SH-SY5Y (cell line): ENCODE data around the gene FBXW5.

Experiments used
- GATA2 ChIP-seq: IDR thresholded peaks from 2 replicates; pipeline ENCODE4 v1.6.1; 2011; ENCODE audit warnings: mild to moderate bottlenecking, low read depth, low read length
- GATA3 ChIP-seq: IDR thresholded peaks from 2 replicates; pipeline ENCODE4 v1.6.1; 2011; ENCODE audit warnings: low read depth, mild to moderate bottlenecking, low read length, moderate library complexity

FBXW5 gene

GRCh38 chr9:136981588-136982231 lies 37.2 kb upstream of the FBXW5 start:
- TF ChIP-seq GATA3, result no peak
- TF ChIP-seq GATA2, result peak; percentile 75

- no peak for TF ChIP-seq GATA2
- TF ChIP-seq GATA3, result no peak
These were observed 36.3 kb upstream of the FBXW5 start for GRCh38 chr9:136980669-136981478.

- TF ChIP-seq GATA3 (no peak), GATA2 (no peak)
These were observed 35.4 kb upstream of the FBXW5 start for GRCh38 chr9:136979769-136980587.

GRCh38 chr9:136978865-136979544 lies 34.5 kb upstream of the FBXW5 start:
- TF ChIP-seq GATA3 (no peak), GATA2 (no peak)

GRCh38 chr9:136978073-136978864 lies 33.7 kb upstream of the FBXW5 start:
- TF ChIP-seq GATA2 (no peak), GATA3 (no peak)

GRCh38 chr9:136977649-136978072 lies 33.1 kb upstream of the FBXW5 start:
- TF ChIP-seq GATA2 (no peak), GATA3 (no peak)

GRCh38 chr9:136977223-136977622 lies 32.7 kb upstream of the FBXW5 start, which contains the start of gene PTGDS:
Gene PTGDS, plus strand, starts transcription at chr9:136977504. Its CDS starts 75 bp downstream, at chr9:136977579.
- TF ChIP-seq GATA2 (no peak), GATA3 (no peak)

- TF ChIP-seq GATA2, result no peak
- TF ChIP-seq GATA3, result no peak
These were observed 31.1 kb upstream of the FBXW5 start for GRCh38 chr9:136975644-136976043.

GRCh38 chr9:136974817-136975535 lies 30.4 kb upstream of the FBXW5 start:
- TF ChIP-seq GATA3 (no peak), GATA2 (no peak)

GRCh38 chr9:136973618-136974617 lies 29.4 kb upstream of the FBXW5 start:
- TF ChIP-seq GATA2 (no peak), GATA3 (no peak)

- TF ChIP-seq GATA3, result no peak
These were observed 28.2 kb upstream of the FBXW5 start for GRCh38 chr9:136972743-136973142.
